Stimulated activated CD4-positive, alpha-beta T cell treated with anti-CD3 and anti-CD28 coated beads, TNF-alpha, amount 100 ng/mL, for 4 hours (primary cell): ENCODE data around the gene RPS6KB1.
"Not testable (repeated sequence)": the region's sequence is repeated elsewhere in the genome, so short reads cannot be mapped to it uniquely, and the experiment has no call there.

ENCODE experiments used
- DNase-seq, 3 experiments: peaks; one replicate each; pipeline ENCODE4 v3.0.0-alpha.2; 2020; ENCODE audit warnings: low read depth in 3 of 3

RPS6KB1 gene

DNA sequence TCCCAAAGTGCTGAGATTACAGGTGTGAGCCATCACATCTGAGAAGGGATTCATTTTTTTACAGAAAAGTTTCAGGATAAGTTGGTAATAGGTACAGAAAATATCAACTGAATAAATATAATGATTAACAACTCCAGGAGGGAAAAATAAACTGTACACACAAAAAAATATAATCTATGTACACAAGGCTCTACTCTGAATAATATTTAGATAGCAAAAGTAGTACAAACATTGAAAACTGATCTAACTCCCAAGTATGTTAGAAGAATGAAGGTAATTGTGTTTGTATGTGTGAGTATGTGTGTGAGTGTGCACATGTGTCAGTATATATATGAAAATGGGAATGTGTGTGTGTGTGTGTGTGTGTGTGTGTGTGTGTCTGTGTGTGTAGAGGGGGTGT lies 20.6 kb upstream of the RPS6KB1 start:
- no peak for DNase-seq

DNA sequence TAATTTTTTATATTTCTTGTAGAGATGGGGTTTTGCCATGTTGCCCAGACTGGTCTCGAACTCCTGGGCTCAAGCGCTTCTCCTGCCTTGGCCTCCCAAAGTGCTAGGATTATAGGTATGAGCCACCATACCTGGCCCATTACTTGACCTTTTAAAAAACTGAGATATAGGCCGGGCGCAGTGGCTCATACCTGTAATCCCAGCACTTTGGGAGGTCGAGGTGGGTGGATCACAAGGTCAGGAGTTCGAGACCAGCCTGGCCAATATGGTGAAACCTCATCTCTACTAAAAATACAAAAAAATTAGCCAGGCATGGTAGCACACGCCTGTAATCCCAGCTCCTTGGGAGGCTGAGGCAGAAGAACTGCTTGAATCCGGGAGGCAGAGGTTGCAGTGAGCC lies 19.5 kb upstream of the RPS6KB1 start:
- DNase-seq, result not testable (repeated sequence)

DNA sequence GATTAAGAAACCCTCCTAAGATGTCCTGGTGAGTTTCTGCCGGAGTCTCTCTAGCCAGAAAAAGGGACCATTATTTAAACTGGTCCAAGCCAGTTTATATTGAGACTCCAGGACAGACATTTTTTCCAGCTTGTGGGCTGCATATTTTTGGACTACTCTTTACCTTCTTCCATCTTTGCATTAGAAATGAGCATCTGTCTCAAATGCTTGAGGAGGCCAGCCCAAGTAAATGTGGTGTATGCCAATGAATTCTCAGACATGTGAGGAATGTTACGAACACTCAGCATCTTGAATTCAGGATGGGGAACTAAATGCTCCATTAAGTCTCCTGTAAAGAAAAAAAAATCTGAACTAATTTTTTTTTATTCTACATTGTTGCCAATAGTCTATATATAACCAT lies 18.5 kb upstream of the RPS6KB1 start:
- DNase-seq, result no peak

DNA sequence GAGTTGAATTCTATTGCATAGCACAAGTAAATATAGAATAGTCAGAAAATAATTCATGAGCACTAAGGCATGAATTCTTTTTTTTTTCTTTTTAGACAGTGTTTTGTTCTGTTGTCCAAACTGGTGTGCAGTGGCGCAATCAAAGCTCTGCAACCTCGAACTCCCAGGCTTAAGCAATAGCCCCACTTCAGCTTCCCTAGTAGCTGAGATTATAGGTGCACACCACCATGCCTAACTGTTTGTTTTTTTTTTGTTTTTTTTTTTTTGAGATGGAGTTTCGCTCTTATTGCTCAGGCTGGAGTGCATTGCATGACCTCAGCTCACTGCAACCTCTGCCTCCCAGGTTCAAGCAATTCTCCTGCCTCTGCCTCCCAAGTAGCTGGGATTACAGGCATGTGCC lies 16.8 kb upstream of the RPS6KB1 start:
- DNase-seq, result no peak

DNA sequence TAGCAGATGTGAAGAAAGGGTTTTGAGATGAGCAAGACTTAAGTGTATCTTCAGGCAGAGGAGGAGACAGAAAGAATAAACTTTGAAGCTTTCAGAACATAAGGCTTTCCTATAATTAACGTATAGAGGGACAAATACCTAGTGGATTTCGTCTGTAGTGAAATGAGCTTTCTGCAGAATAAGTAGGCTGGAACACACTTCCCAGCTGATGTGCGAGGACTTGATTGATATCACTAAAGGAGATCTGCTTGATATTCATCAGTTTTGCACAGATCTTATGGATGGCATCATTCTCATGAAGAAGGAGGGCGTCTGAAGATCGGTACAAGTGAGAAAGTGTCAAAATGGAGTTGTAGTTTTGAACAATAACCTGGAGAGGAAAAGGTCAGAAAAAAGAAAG lies 15.0 kb upstream of the RPS6KB1 start:
- DNase-seq, result no peak

DNA sequence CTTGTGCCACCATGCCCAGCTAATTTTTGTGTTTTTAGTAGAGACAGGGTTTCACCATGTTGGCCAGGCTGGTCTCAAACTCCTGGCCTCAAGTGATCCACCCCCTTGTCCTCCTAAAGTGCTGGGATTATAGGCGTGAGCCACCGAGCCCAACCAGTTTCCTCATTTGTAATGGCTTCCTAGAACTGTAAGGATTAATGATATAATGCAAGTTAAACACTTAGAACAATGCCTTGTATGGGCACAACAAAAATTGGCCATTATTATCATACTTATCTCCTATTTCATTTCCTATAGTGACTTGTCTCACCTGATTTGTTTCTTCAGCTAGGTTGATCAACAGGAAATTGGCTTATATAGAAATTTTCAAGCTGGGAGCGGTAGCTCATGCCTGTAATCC lies 14.3 kb upstream of the RPS6KB1 start:
- no peak for DNase-seq

DNA sequence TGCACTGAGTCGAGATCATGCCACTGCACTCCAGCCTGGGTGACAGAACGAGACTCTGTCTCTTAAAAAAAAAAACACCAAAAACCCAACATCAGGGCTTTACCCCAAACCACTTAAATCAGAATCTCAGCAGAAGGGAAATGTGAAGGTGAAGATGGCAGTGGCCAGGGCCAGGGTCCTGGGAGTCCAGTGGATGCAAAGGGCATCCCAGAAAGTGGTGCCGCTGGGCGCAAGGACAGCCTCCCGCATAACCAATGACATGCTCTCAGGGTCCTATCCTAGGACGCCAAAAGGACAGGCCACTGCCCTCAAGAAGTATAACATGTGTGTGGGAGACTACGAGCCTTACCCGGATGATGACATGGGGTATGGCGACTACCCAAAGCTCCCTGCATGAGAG lies 8.1 kb upstream of the RPS6KB1 start:
- no peak for DNase-seq

DNA sequence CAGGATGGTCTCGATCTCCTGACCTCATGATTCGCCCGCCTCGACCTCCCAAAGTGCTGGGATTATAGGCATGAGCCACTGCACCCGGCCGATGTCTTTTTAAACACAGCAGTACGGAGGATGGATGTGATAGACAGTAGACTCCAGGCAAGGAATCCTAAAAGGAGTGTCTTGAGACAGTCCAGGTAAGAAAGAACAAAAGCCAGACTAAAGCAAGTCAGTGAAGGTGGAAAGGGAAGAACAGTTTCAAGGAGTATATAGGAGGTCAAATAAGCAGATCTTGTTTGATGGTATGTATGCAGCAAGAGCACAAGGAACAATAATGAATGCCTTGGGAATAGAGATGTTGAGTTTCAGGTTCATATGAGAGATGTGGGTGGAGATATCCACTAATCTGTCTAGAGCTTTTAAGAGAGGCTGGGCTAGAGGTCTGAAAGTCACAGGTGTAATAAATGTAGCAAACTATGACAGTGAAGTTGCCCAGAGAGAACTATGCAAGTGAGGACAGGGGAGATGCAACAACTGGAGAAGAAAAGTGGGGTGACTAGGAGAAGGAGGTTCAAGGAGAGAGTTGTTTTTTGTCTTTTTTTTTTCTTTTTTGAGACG lies 4.7 kb upstream of the RPS6KB1 start:
- no peak for DNase-seq

DNA sequence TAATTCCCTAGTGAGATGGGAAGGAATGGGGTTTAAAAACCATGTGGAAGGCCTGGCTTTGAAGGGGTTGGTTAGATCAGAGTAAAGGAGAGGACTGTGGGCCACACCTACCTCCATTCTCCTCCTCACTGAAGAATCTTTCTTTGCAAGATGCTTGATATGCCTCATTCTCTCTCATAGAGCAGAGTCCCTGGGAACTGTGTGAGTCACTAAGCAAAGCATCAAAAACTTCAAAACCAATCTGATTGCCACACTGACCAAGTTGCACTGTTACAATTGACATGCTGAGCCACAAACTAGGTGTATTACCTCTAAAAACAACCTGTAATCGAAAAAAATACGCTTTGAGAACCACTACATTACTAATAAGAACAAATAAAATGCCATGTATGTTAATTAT lies 2.2 kb upstream of the RPS6KB1 start:
- no peak for DNase-seq

DNA sequence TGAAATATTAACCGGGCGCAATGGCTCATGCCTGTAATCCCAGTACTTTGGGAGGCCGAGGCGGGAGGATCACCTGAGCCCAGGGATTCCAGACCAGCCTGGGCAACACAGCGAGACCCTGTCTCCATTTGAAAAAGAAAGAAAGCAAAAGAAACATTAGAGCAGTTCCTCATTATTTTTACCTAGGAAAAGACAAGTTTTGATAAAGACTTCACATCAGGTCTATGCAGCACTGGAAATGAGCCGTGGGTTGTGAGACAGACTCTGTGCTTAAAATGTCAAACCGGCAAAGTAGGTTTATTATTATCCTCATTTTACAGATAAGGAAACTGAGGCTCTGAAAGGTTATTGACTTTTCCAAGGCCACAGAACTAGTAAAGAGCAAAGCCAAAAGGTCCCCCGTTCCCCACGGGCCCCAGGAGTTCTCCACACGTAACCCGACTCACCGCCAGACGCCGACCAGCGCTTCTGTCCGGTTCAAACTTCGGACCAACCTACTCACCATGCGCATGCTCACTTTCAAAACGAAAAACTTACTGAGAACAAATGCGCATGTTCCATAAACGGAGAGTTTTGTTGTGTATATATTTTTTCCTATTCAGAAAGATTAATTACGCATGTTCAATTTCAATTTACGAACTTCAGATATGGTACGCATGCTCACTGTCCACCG lies 534 bp upstream of the RPS6KB1 start:
- peak in 1 of 3 experiments; percentile 4 for DNase-seq

DNA sequence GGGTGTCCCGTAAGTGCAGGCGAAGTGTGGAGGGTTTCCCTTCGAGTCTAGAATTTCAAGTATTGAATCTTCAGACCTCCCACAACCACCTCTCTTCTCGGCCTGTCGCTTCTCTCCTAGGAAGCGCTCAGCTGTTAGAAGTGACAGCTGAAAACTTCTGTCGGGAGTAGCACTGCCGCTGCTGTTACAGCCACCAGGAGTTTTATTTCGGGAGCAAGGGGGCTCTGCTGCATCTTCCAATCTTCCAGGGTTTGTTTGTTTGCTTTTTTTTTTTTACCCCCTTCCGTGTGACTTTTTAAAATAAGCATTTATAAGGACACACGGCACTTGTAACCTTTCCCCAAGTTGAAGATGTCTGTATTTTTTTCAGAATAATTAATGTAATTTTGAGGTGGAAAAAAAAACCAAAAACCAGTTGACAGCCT lies 767 bp downstream of the RPS6KB1 start:
- DNase-seq, result no peak

DNA sequence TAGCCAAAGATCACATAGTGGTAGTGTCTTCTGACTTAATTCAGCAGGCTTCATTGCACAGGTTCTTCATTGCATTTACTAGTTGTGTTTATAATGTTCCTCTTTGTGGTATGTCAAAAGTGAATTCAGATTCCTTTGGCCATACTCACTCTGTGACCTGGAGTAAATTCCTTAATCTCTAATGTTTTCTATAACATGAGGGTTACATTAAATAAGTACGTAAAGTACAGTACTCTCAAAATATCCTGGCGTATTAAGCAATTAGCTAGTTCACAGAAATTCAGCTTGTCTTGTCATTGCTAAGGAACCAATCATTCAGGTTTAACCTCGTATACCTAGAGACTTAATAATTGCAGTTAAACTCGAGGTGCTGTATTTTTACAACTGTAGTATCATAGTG lies 4.2 kb downstream of the RPS6KB1 start:
- no peak for DNase-seq

DNA sequence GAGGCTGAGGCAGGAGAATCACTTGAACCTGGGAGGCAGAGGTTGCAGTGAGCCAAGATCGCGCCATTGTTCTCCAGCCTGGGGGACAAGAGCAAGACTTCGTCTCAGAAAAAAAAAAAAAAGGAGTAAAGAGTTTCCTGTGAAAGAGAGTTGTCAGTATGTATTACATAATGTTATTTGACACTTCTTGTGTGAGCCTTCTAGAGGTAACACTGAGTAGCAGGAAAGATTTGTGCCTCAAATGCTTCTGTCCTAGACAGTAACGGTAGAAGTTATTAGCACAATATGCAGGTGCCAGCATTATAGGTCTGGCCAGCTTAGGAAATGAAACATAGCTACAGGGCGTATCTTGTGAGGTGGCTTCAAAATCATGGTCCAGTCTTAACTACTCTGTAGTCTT lies 6.2 kb downstream of the RPS6KB1 start:
- no peak for DNase-seq

DNA sequence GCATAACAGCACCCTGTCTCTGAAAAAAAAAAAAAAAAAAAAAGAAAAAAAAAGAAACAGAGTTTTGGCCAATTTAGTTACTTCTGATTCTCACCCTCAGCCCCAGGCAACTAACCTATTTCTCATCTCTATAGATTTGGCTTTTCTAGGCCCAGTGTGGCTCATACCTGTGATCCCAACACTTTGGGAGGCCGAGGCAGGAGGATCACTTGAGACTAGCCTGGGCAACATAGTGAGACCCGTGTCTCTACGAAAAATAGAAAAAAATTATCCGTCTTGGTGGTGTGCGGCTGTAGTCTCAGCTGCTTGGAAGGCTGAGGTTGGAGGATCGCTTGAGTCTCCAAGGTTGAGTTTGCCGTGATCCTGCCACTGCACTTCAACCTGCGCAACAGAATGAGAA lies 8.7 kb downstream of the RPS6KB1 start:
- no peak for DNase-seq

DNA sequence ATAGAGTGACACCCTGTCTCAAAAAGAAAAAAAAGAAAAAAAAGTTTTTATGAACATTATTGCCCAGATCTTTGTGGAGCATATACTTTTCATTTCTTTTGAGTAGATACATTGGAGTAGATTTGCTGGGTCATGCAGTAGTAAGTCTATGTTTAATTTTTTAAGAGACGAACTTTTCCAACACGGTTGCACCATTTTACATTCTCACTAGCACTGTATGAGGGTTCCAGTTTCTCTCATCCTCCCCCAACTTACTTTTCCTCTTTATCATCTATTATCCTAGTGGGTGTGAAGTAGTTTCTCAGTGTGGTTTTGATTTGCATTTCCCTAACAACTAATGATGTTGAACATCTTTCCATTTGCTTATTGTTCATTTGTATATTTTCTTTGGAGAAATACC lies 10.5 kb downstream of the RPS6KB1 start:
- no peak for DNase-seq

DNA sequence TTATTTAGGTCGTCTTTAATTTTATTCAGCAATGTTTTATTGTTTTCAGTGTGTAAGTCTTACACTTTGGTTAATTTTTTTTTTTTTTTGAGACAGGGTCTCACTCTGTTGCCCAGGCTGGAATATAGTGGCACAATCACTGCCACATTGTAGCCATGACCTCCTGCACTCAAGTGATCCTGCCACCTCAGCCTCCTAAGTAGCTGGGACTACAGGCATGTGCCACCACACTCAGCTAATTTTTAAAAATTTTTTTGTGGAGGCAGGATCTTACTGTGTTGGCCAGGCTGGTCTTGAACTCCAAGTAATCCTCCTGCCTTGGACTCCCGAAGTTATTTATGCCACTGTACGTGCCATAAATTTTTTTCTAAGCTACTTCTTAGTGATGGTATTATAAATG lies 14.5 kb downstream of the RPS6KB1 start:
- DNase-seq, result no peak

DNA sequence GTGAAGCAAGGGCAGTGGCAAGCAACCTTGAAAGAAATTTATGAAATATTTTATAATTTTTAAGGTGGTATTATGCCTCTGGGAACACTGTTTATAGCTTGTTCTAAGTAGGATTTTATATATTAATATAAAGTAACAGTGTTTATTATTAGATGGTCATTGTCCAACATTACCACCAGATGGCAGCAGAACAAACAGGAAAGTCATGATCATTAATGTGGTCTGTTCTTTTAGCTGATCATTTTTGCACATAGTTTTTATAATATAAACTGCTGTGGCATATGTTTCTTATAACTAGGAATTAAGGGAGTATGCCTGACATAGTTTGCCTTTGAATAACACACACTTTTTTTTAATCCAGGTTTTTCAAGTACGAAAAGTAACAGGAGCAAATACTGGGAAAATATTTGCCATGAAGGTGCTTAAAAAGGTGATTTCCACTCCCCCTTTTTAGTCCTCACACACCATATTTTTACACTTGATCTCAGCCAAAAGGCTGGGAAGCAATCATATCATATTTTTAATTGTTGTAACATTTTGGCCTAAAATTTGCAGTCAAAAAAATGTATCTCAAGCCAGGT lies 21.4 kb downstream of the RPS6KB1 start:
- no peak for DNase-seq

DNA sequence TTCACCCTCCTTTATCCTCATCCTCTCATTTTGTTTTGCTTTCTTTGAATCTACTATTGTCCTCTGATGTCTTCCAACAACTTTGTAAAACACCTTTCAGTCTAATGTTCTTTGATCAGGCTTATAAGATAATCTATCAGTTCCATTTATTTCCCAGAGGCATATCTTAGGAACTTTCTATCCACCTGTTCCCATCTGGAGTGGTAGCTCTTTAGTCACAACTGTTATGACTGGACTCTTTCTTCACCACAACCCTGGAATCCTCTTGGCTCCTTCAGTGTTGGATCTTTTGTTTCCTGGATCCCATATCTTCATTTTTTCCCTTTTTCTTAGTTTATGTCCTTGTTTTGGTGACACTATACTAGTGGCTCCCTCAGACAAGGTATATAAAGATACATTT lies 23.5 kb downstream of the RPS6KB1 start:
- DNase-seq, result no peak

DNA sequence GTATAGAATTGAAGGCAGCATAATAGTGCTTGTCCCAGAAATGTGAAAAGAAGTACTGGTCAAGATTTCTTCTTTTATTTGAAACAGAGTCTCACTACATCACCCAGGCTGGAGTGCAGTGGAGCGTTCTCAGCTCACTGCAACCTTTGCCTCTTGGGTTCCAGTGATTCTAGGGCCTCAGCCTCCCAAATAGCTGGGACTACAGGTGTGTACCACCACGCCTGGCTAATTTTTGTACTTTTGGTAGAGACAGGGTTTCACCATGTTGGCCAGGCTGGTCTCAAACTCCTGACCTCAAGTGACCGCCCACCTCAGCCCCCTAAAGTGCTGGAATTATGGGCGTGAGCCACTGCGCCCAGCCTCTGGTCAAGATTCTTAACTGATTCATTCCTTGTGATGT lies 27.7 kb downstream of the RPS6KB1 start:
- DNase-seq, result not testable (repeated sequence)

DNA sequence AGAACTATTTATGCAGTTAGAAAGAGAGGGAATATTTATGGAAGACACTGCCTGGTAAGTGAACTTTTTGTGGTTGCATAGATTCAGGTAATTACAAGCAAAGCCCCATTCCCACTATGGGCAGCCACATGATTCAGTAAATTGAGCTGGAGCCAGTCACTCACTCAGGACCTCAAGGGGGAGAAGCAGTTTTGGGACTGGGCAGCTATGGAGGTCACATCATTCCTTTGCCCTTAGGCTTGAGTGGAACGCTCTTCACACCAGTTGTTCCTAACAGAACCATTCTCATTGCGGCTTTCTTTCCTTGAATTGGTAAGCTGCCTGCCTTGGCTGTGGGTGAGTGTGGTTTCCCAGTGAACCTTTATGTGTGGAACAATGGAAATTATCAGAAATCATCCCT lies 37.2 kb downstream of the RPS6KB1 start:
- not testable (repeated sequence) for DNase-seq

DNA sequence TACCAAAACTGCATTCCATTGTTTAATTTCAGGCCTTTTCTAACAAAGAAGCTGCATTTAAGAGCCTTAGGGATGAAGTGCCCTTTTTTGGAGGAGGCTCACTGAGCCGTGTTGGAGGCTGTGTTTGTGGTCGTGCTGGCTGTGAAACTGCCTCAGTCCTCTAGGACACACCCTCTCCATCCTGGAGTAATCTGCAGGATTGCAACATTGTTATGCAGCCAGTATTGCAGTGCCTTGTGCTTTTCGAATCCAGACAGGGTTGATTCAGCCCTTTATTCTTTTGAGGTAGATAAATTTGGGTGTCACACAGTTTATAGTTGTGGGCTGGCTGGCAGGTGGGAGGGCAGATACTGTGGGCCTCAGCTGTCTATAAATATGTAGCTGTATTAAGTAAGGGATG lies 37.8 kb downstream of the RPS6KB1 start:
- not testable (repeated sequence) for DNase-seq

DNA sequence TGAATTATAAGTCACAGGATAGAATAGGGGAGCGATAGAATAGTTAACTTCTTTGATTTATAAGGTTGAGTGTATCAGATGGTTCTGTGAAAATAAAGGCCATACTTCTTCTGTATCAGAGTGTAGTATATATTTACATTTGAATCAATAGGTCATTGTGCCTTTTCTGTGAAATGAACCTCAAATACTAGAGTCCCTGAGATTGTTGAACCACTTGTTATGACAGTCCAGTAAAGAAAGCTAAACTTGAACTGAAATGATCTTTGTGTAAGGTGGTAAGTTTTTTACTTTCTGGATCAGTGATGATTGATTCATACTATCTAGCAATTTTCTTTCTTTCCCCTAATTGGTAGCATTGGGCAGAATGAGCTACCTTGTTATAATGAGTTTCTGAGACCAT lies 40.4 kb downstream of the RPS6KB1 start:
- not testable (repeated sequence) for DNase-seq

DNA sequence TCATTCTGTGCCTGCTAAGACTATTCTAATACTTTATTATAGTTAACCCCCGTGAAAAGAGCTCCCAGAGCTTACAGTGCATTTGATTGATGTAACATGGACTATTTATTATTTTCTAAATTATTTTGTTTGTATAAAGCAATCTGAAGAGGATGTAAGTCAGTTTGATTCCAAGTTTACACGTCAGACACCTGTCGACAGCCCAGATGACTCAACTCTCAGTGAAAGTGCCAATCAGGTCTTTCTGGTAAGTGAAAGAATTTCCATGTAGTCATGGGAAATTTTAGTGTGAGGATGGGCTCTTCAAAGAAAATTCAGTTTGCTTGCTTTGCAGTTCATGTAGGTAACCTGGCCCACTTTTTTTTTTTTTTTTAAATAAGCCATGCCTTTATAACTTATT lies 47.8 kb downstream of the RPS6KB1 start:
- not testable (repeated sequence) for DNase-seq

DNA sequence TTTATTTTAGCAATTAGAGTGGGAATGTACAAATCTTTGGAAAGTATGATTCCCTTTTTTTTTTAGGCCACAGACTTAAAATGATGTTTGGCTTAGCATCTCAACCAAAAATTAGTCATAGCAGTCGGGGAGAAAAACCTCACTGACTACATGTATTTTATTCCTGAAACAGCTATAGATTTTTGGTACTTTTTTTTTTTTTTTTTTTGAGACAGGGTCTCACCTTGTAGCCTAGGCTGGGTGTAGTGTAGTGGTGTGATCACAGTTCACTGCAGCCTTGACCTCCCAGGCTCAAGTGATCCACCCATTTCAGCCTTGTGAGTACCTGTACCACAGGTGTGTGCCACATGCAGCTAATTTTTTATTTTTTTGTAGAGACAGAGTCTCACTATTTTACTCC lies 48.2 kb downstream of the RPS6KB1 start:
- no peak for DNase-seq
